Transverse colon (tissue), 4 donors: ENCODE results near the gene ACVR2A.

Experiments used
- CTCF ChIP-seq, 5 experiments: fragments of 200-600 bp in 3 of 5; fragments of 450-650 bp in 2 of 5; sonication (generic) in 3 of 5; IDR thresholded peaks; 1 replicate in 2 of 5; 2 replicates in 3 of 5; pipeline ENCODE4 v1.5.1; 2016 to 2017; ENCODE audit warnings: antibody characterized with exemption in 5 of 5, inconsistent platforms in 3 of 5, mild to moderate bottlenecking in 2 of 5, moderate library complexity in 1 of 5
- POLR2A ChIP-seq: fragments of 450-650 bp; IDR thresholded peaks from one replicate; pipeline ENCODE4 v1.6.1; 2016; ENCODE audit warnings: antibody characterized with exemption, mild to moderate bottlenecking, moderate library complexity
- POLR2AphosphoS5 ChIP-seq, 3 donors: sonication (generic); formaldehyde crosslinking; IDR thresholded peaks; one replicate each; pipeline ENCODE4 v1.6.1; 2016; ENCODE audit warnings: antibody characterized with exemption in 3 of 3

DNA sequence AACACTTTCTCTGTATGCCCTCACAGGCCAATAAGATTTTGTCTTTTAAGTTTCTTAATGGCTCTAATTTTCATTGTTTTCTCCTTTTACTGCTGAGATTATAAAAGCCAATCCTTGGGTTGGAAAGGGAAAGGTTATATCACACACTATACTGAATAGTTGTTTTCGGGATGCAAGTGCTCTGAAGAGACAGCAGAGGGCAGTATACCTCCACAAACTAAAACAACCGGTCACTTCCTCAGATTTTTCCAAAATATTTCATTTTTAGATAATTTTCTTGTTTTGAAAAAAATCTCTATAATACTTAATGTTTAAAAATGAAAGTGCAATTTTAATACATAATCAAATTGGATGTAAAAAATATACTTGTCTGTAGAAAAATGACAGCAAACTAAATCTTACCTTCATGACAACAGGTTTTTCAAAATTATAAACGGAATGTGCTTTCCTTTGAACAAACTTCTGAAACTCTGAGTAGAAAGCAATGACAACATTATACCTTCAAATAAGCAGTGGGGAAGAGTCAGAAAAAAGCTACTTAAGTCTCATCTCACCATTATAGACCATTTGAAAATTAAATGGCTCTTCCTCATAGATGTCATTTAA, 93.0 kb downstream of the ACVR2A start:
- TF ChIP-seq CTCF (IDR thresholded peaks at IDR 0.05) (peak; percentile 77 to 88 (median 83)), POLR2A (no peak), POLR2AphosphoS5 (IDR thresholded peaks at IDR 0.05) (no peak)
